Endometrial microvascular endothelial cells (primary cell): ENCODE data around the gene ASZ1. TPM values are rescaled to one million over a fixed set of nuclear protein-coding genes. Genes with fewer than 3 reads are reported as not detected.

ENCODE experiments used
- in situ Hi-C: cut with HindIII; loops from 2 replicates; pipeline ENCODE4 v1.10.0; 2017; ENCODE audit warnings: low sequenced_read_pairs, low pct_unique_long_range_greater_than_20kb; ENCODE audit errors: inconsistent ontology term
- total RNA-seq: library from RNA; depleted of rRNA; stranded (reverse); fragments of >200 nt; gene quantifications from one replicate; pipeline ENCODE4 v1.2.3, GENCODE V29; 2015; ENCODE audit errors: inconsistent ontology term

ASZ1 gene
- total RNA-seq, 1 donor from 2014 or later, result not detected

- in situ Hi-C loops, result no loop called here
These were observed 18.5 kb downstream of the ASZ1 start for GRCh38 chr7:117408831-117409230.

DNA sequence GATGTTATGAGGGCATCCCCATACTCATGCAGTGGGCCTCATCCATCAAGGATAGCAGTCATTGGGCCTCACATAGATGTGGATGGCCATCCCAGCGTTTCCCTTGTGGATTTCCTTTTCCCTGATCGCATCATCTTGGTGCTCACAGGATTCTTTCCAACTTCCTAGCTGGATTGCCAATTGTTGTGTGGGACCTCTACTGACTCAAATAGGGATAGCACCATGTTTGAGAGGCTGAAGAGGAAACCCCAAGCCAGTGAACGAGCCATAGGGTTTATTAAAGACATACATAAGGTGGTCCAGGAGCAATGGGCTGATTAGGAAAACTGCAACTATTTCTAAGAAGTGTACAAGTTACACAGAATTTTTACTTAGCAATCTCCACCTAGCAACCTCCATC, 21.8 kb downstream of the ASZ1 start:
- in situ Hi-C loops, result no loop called here

- in situ Hi-C loops, result no loop called here
These were observed 23.6 kb downstream of the ASZ1 start for GRCh38 chr7:117403737-117404136.

DNA sequence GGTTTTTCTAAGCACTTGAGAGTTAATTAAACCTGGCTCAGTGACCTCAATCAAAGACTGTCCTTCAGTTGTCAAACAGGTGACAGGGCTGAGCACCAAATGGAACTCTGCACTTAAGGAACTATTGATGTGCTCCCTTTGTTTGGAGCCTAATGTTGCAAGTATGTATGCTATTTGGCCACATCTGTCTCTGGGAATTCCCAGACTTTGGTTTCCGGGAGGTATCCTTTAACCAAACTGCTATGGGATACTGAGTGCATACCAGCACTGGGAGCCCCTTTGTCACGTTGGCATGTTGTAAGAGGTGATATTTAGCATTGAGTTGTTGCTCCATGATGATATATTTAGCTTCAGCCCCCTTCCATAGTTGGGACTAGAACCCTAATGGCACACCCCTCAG, 25.2 kb downstream of the ASZ1 start:
- in situ Hi-C loops, result no loop called here

DNA sequence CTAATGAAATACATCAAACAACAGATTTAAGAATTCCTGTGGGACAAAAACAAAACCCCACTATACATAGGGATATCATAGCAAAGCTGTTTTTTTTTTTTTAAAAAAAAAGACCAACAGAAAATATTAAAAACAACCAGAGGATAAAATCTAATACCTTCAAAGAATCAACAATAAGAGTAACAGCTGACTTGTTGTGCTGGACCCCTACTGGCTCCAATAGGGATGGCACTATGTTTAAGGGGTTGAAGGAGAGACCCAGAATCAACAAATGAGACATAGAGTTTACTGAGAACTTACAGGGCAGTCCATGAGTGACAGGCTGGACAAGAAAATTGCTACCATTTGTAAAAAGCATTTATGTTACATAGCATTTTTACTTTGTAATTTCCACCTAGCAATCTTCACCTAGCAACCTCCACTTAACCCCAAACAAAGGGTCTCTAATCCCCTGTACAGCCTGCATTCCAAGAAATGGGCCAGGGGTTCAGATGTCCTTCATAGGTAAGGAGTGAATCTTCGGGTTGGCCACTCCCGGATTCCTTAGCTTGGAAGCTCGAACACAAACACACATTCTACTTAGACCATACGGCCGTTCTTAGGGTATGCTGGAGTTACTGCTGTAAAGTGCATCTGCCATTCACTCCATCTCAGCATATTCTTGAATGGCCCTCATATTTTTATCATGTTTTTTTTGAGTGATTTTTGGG, 25.8 kb downstream of the ASZ1 start:
- in situ Hi-C loops, result no loop called here

GRCh38 chr7:117399820-117400422, 27.4 kb downstream of the ASZ1 start:
- in situ Hi-C loops, result no loop called here

DNA sequence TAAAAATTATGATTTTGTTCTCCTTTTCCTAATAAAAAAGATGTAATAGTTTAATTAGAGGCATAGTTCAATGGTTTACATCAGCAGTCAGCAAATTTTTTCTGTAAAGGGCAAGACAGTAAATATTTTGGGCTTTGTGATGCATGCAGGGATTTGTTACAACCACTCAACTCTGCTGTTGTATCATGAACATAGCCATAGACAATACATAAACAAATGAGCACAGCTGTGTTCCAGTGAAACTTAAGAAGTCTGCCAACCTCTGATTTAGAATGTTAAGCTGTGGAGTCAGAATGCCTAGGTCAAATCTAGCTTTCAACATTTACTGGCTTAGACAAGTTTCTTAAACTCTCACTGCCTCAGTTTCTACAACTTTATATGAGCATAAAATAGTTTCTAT, 31.6 kb downstream of the ASZ1 start:
- in situ Hi-C loops, result no loop called here

GRCh38 chr7:117393781-117394180, 33.5 kb downstream of the ASZ1 start:
- in situ Hi-C loops, result no loop called here

- in situ Hi-C loops, result no loop called here
These were observed 37.4 kb downstream of the ASZ1 start for GRCh38 chr7:117389871-117390270.

- in situ Hi-C loops, result no loop called here
These were observed 41.1 kb downstream of the ASZ1 start for GRCh38 chr7:117386110-117386706.

DNA sequence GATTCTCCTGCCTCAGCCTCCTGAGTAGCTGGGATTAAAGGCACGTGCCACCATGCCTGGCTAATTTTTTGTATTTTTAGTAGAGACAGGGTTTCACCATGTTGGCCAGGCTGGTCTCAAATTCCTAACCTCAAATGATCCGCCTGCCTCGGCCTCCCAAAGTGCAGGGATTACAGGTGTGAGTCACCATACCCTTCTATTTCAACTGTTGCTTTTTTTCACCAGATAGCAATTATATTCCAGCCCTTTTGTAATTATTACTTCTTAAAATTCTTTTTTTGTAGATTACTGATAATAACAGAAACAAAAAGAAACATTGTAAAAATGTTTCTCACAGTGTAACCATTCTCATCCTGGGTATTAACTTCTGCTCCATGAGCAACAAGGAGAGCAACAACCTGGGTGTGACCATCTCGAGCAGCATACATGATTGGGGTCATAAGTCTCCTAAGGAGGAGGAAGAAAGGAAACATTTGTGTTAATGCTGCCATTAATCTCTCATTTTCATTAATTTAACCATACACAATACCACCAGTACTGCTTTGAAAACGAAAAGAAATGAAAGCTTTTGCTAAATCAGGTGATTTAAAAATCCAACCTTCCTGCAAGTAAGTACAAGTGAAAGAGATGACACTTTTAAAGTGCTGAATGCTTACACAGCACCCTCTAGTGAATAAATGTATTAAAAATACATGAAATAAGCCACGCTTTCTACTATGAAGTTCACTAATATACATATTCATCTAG, 41.8 kb downstream of the ASZ1 start:
- in situ Hi-C loops, result no loop called here

- in situ Hi-C loops, result no loop called here
These were observed 42.5 kb downstream of the ASZ1 start for GRCh38 chr7:117384688-117385362.

DNA sequence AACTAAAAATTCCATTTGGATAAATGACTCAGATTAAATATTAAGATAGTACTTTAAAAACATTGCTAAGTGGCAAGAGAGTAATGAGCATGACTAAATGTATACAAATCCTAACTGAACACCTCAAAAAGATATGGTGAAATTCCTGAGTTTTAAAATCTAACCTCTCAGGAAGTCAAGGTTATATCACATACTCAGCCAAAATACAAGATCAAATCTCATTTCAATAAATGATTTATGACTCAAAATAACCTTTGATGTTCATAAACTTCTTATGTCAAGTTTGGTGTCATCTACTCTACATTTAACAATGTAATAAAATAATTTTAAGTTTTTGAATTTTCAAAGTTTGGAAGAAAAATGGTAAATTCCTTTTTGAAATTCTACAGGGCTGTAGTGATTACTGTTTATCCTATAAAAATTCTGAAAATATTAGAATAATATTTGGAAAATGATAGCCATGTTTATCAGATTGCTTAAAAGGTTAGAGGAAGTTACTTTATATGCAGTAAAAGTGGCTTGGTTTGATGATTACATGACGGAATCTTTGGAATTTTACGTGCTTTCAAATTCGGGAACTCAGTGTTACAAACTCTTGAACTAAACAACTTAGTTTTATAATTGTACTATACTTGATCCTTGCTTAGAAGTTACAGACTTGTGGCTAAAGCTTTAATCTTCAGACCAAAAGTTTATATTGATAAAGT, 43.7 kb downstream of the ASZ1 start:
- in situ Hi-C loops, result no loop called here

GRCh38 chr7:117383046-117383445, 44.2 kb downstream of the ASZ1 start:
- in situ Hi-C loops, result no loop called here

GRCh38 chr7:117381362-117381761, 45.9 kb downstream of the ASZ1 start:
- in situ Hi-C loops, result no loop called here

DNA sequence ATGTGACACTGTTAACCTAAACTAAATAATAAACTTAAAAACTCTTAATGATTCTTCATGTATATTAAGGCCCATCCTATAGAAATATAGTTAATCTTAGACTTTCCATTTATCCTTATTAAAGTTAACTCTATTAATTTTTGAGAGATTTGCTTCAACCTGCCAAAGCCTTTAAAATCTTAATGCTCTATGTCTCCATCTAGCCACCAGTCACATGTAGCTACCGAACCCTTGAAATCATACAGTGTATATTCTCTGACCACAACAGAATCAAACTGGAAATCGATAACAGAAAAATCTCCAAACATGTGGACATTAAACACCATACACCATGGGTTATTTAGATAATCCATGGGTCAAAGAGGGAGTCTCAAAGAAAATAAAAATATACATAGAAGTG, 51.9 kb downstream of the ASZ1 start:
- in situ Hi-C loops, result no loop called here

DNA sequence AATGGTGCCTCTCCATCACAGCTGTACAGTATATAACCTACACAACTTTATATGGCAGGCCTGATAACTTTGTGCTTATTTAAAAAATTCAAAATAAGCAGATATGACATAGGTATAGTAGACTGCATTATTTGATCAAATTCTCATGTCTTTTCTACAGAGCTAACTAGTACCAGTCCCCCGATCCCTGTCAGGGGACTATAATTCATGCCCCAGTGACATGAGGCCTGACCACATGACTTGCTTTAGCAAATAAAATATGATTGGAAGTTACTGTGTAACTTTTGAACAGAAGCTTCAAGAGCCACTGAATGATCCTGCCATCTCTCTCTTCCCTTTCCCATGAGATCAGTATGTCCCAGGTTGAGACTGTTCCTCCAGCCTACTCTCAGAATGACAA, 55.2 kb downstream of the ASZ1 start:
- in situ Hi-C loops, result no loop called here

- in situ Hi-C loops, result no loop called here
These were observed 62.8 kb downstream of the ASZ1 start for GRCh38 chr7:117364339-117365080.
